GM19043 (cell line): Measurements from ENCODE around the gene TMEM63C.

Source experiments
- ATAC-seq: cut with Tn5 transposase; IDR thresholded peaks from one replicate; pipeline ENCODE4 v1.9.1; 2021; ENCODE audit warnings: low read depth; ENCODE audit not compliant: unreplicated experiment

Gene TMEM63C, protein sequence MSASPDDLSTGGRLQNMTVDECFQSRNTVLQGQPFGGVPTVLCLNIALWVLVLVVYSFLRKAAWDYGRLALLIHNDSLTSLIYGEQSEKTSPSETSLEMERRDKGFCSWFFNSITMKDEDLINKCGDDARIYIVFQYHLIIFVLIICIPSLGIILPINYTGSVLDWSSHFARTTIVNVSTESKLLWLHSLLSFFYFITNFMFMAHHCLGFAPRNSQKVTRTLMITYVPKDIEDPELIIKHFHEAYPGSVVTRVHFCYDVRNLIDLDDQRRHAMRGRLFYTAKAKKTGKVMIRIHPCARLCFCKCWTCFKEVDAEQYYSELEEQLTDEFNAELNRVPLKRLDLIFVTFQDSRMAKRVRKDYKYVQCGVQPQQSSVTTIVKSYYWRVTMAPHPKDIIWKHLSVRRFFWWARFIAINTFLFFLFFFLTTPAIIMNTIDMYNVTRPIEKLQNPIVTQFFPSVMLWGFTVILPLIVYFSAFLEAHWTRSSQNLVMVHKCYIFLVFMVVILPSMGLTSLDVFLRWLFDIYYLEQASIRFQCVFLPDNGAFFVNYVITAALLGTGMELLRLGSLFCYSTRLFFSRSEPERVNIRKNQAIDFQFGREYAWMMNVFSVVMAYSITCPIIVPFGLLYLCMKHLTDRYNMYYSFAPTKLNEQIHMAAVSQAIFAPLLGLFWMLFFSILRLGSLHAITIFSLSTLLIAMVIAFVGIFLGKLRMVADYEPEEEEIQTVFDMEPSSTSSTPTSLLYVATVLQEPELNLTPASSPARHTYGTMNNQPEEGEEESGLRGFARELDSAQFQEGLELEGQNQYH

DNA sequence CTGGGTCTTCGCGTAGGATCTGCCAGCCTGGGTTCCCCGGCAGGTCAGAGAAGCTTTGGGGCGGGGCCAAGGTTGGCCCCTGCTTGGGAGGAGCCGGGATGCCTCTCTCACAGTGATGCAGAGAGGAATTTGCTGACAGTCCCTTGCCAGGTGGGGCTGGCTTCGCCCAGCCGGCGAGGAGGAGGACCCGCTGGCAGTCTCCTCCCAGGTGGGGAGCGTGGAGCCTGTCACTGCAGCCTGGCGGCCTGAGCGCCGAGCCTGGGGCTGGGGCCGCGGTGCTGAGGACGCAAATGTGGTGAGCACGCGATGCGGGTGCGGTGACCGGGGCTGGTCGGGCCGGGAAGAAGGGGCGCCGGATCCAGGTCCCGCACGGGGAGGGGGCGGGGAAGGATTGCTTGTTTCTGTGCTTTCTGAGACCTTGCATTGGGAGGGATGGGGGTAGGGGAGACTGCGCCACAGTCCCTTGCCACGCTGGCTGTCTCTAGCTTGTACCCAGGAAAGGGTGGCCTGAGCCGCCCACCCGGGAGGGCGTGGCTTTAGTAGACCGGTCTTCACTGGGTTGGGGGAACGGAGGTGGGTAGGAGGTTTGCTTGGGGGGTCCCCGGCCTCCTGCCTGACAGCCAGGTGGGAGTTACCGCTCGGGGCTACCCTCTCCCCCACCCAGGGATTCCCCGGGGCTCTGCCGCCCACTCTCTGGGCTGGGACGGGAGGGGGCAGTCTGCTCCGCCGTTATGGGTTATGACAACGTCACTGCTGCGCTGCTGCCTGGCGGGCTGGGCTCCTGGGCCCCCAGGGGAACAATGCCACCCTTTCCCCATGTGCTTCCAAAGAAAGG, at the start of gene TMEM63C:
TMEM63C (plus strand) TSS at position 196 of the 835 bp plus-strand sequence. CDS start 37,016 bp downstream, outside the sequence.
- ATAC-seq: no peak

DNA sequence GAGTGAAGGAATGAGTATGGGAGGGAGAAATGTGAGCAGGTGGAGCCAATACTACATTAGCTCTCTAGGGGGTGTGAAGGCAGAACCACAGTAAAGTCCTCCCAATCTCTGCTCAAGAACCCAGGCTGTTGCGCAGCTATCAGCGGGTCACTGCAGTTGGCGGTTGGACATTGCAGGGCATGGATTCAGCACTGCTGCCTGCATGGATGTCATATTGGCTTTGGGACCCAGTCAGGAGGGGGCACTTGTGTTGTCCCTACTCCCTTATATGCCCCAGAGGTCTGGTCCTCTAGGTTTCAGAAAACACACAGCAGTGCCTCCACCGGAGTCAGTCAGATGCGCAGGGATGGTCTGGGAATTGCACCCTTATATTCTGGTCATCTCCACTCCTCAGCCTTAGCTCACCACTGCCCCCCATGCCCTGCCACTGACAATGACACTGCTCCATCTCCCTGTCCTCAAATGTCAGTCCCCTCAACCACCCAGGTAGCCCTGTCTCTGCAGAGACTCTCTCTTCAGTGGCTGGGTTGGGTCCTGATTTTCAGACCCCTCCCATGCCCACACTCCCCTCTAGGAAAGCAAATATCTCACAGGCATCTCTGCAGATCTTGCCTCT, 49.6 kb upstream of the TMEM63C start:
- ATAC-seq: no peak

DNA sequence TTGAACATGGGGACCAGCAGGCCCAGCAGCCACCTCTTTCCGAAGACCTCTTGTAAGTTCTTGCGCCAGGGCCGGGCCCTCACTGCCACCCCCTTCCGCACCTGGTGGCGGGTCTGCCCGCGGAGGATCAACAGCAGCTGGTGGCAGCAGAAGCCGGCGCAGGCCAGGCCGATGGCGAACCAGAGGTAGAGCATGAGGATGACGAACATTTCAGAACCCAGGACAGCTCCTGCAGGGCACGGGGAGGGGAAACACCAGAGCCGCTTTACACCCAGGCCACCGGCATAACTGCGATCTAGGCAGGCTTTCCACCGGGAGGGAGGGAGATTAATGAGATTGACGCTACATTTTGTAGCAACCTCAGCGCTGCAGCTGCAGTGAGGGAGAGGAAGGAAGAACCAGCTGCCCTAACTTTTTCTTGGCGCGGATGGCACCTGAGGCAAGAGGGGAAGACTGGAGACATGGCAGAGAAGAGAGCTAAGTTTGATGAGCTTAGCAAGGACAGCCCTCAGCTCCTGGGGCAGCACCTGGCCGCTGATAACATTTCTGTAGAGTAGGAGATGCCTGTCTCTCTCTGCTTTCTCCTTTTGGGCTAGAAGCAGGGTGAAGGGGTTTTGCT, 47.8 kb upstream of the TMEM63C start:
- ATAC-seq: peak; percentile 59

DNA sequence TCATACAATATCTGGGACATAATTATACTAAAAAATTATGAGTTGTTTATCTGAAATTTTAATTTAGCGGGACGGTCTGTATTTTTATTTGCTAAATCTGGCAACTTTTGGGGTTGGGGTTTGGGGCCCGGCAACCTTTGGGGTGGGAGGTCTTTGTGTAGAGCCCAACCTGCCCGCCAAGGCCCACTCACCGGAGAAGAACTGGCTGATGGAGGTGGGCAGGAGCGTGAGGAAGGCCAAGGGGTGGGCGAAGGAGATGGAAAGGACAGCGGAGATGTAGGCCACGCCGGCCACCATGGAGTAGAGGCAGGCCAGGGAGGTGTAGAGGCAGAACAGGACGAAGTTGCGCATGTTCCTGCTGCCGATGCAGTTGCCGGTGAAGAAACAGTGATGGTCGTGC, 42.6 kb upstream of the TMEM63C start:
- ATAC-seq: no peak

DNA sequence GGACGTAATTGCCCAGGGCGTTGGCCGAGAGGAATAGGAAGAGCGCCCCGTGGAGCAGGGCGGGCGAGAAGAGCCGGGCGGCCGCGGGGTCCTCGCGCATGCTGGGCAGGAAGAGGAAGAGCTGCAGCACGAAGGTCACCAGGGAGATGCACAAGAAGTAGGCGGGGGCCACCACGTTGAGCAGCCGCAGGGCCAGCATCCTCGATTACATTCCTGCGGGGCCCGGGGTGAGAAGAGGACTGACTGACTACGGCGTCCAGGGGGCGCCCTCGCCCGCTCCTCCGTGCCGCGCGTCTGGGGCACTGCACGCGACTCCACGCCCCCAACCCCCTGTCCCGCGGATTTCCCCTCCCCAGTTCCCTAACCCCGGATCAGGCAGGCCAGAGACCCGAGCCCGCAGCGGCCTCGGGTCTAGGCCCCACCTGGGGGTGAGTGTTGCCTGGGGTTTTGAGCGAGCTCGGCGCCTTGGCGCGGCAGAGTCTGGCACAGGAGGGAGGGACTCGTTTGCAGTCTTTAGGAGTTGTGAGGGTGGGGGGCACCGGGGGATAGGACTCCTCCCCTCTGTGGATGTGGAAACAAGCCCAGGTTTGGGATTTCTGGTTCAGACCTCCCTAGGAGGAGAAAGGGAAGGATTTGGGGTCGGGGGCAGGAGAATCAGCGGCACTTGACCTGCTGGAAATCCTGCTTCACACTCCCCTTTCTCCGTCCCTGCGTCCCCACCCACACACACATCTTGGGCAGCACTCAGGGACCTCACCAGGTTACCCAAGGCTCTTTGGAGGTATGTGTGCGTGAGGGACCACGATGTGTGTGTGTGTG, 41.8 kb upstream of the TMEM63C start:
- ATAC-seq: no peak

DNA sequence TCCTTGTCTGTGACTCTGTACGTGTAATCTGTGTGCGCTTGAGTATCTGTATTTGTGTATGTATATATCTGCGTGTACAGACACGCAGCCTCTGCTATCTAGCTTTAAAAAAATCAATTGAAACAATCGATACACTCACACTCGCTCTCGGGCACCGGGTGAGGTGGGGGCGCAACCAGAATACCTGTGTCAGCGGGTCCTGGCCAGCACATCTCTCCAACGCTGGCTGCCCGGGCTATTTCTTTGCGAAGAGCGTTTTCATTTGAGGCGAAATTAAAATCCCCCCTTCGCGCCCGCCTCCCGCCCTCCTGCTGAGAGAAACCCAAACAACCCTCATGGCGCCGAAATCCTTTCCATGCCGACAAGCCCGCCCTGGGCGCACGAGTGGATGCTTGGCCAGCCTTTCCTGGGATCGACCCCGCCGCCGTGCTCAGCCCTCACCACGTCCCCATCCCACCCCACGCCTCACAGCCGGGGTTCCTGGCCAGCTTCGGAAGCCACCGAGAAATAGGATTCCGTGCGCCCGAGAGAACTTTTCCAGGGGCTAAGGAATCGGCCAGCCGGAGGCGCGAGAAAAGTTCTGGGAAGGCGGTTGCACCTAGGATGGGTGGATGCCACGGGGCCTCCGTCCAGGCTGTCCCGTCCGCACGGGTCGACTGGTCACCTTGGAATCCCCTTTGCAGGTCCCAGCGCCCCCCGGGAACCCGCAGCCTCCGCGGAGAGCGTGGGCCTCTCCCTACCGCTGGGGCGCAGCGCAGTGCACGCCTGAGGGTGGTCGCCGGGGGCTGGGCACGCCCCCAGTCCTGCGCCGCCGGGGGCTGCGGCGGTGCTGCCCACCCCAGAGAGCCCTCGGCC, 41.0 kb upstream of the TMEM63C start:
- ATAC-seq: no peak

DNA sequence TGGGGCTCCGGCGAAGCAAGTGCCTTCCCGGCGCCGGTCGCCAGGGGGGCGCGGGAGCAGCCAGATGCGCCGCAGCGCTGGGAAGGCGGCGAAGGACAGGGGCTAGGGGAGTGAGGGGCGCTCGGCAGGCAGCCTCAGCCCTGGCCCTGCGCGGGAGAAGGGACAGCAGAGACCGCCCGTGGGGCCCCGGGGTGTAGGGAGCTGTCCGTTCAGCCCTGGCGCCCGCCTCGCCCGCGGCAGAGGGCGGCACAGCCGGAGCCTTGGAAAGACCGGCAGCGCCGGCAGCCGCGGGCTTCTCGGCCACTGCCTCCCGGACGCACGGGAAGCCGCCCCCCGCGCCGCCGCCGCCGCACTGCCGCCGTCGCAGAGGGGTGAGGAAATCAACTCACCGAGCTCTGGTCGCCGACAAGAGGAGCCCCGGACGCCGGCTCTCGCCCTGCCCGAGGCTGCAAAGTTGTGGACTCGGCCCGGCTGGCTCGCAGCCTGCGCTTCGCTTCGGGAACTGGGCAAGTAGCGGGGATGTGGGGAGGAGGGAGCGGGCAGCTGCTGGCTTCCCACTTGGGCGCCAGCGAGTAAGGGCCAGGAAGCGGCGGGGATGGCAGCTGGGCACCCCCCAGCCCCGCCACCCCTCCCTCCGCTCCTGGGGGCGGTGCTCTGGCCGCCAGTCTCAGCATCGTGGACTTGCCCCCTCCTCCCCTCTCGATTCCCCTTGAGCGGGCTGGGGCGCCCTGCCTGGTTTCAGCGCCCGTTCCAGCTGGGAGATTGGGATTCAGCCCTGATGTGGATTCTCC, 40.2 kb upstream of the TMEM63C start, which contains the start of gene ZDHHC22:
ZDHHC22 (minus strand) TSS at position 578 of the 791 bp plus-strand sequence. CDS start 2,053 bp downstream, outside the sequence.
- ATAC-seq: no peak

DNA sequence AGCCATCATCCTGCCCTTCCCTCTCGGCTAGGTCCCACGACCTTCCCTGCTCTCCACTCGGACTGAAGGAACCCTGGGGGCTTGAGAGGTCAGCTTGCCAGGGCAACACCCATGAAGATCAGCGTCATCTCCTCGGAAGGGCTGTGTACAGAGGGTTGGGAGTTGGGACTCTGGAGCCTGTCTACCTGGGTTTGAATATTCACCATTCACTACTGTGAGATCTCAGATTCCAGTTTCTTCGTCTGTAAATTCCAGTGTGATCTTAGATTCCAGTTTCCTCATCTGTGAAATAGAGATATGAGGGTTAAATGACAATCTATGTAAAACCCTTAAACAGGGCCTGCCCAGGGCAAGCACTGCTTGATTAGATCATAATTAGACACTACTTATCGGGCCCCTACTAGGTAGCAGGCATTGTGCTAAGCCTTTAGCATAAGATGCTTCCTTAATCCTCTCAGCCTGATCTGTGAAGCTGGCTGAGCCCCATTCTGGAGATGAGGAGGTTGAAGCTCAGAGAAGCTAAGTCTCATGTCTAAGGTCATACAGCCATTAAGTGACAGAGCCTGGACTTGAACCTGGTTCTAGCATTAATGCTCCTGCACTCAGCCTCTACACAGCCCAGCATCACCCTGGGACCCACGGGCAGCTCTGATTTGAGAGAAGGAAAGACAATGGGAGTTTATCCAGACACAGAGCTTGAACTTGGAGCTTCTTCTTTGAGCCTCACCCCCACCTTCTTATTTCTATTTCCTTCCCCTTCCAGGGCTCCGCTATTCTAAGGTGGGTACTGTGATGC, 39.4 kb upstream of the TMEM63C start:
- ATAC-seq: no peak

DNA sequence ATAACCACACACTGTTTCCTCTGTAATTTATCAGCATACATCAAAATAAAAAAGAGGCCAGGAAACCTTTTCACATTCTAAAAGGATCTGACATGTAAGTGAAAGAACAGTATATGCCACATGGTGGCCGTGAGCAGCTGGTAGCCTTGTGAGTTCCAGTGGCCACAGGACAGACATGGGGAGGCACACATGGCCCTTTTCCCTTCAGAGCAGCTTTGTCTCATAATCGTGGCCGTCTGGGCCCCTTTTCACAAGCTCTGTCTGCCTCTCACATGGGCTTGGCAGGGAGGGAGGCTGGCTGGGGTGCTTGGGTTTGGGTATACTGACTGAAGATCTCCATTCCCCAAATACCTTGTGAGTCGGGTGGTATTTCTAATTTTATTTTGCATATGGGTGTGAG, 38.5 kb upstream of the TMEM63C start:
- ATAC-seq: no peak

DNA sequence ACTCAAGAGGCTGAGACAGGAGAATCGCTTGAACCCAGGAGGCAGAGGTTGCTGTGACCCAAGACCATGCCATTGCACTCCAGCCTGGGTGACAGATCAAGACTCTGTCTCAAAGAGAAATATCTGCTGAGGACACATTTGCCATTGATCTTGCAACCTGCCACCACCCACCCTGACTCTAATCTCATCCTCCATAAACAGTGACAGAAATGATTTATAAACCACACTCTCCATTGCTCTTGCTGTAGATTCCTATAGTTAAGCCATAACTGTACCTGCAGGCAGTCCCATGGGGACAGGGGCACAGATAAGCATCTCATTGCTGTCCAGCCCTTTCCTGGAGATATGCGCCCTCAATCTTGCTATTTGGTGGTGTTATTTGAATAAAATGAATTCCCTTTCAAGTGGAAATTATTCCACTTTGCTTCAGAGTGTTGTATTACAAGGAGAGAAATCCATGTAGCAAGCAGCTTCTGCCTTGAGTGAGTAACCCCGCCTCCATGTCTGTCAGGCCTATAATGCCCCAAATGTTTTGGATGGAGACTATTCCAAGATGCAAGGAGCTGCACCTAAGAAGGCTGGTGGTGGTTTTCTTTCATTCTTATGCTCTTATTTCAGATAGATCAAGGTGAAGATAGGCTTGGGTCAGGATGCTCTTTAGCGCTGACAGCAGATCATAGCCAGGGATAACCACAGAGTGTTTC, 37.0 kb upstream of the TMEM63C start:
- ATAC-seq: no peak

DNA sequence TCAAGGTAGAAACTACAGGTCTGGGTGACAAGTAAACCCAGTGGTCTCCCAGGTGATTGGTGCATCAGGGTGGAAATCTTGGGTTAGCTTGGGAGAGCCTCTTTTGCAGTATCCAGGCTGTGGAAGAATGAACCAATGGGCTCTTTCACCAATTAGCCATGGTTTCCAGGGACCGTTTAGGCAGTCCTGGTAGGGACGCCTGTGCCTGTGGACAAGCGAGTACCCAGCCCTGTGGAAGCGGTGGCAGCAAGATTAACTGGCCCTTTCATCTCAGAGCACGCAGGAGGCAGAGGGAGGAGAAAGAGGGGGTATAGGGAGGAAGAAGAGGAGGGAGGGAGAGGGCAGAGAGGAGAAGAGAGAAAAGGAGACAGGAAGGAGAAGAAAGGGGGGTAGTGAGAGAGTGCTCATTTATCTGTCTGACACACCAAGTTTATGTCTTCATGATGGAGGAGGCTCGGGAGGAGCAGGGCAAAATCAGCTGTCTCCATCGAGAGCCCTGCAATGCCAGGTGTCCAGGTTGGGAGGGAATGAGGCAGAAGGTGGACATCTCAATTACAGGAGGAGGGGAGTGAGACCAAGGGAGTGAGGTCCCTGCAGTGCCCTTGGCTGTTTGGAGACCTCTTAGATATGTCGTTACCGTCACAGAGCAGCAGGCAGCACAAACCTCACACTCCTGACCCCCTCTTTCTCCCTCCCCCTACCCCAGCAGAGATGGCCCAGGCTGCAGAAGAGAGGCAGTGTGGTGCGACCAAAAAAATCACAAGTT, 35.4 kb upstream of the TMEM63C start:
- no peak for ATAC-seq

DNA sequence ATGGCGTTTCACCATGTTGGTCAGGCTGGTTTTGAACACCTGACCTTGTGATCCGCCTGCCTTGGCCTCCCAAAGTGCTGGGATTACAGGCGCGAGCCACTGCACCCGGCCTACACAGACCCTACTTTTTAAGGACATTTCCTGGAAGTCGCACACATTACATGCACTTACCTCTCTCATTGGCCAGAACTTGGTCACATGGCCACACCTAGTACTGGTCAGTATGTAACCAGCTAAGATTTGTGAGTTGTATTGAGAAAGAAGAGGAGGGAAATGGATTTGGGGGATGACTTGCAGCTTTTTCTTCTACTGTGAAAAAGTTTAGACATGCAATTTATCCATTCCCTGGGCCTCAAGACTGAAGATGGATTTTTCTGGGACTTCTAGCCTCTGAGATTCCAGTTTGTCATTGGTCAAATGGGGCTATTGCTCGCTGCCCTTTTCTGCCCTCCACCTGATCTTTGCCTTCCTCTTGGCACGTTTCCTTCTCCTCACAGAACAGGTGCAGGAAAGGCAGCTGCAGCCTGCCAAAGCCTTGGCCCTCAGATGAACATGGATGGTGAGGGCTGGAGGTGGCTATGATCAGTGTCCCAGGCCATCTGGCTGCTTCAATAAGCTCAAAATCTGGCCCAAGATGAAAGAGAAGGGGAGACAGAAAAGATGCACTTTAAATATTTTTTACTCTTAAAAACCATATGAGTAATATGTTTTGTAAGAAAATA, 32.9 kb upstream of the TMEM63C start:
- ATAC-seq: no peak

DNA sequence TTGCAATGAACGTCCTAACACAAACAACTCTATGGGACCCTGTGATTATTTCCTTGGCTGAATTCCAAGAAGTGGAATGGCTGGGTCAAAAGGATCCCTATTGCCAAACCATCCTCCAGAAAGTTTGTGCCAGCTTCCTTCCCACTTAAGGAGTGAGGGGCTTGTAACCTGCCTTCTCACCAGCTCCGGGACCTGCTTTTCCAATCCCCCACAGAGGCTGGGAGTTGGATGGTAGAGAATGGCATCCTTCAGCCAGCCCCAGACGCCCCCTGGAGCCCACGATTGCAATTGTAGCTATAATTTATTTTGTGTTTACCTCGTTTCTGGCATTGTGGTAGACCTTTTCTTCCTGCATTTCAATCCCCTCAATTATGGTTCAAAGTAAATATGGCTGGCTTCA, 30.4 kb upstream of the TMEM63C start:
- no peak for ATAC-seq

DNA sequence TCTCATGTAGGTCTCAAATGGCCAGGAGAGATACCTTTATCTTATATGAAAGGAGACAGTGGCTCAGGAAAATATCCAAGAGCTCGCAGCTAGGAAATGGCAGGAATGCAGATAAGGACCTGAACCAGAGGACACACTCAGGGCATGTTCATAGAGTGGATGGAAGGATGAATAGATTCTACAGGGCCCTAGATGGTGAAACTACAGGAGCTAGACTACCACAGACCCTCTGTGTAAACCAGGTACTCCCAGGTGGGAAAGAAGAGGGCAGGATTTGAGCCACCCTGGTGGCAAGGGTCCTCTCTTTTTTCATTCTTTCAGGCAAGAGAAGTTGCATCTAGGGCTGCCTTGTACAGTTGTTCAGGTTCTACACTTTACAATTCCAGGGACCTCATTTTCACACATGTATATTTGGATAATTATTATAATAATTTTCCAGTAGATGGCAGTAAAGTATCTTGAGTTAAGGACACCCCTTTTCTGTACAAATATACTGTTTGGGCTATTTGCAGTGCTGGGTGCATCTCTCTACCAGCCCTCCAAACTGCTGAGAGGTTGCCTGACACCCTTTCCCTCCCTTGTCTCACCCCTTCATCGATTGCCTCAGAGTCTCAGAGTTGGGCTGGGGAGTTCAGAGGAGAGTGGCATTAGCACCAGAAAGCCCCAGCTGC, 29.5 kb upstream of the TMEM63C start:
- ATAC-seq: no peak
